GM12891 (cell line): ENCODE measurements around the gene FBLN2.

Source experiments
- PAX5 ChIP-seq: IDR thresholded peaks from 2 replicates; pipeline ENCODE4 v1.6.1; 2011; ENCODE audit warnings: low read length, moderate library complexity, mild to moderate bottlenecking; ENCODE audit not compliant: insufficient read depth, severe bottlenecking
- POLR2A ChIP-seq: IDR thresholded peaks from 2 replicates; pipeline ENCODE4 v1.6.1; 2011; ENCODE audit warnings: low read depth, low read length, control low read depth
- POLR2AphosphoS5 ChIP-seq: IDR thresholded peaks from 2 replicates; pipeline ENCODE4 v1.6.1; 2011; ENCODE audit warnings: low read depth, low read length, control low read depth
- POU2F2 ChIP-seq: IDR thresholded peaks from 2 replicates; pipeline ENCODE4 v1.6.1; 2011; ENCODE audit warnings: low read depth, mild to moderate bottlenecking, control low read depth, low read length, moderate library complexity
- SPI1 ChIP-seq: IDR thresholded peaks from 2 replicates; pipeline ENCODE4 v1.6.1; 2011; ENCODE audit warnings: low read depth, low read length, control low read depth
- TAF1 ChIP-seq: IDR thresholded peaks from 2 replicates; pipeline ENCODE4 v1.6.1; 2011; ENCODE audit warnings: low read depth, low read length, control low read depth

GRCh38 chr3:13520326-13520880 lies 28.5 kb upstream of the FBLN2 start:
- TF ChIP-seq POLR2A, result no peak
- TF ChIP-seq TAF1, result no peak
- TF ChIP-seq POLR2AphosphoS5, result no peak
- no peak for TF ChIP-seq PAX5
- TF ChIP-seq SPI1, result no peak
- no peak for TF ChIP-seq POU2F2
